Ovary (tissue), 9 donors: ENCODE measurements around the gene DNAJC7. TPM values are rescaled to one million over a fixed set of nuclear protein-coding genes. Genes with fewer than 3 reads are reported as not detected.

Source experiments
- DNase-seq, 5 donors: peaks; one replicate each; pipeline ENCODE4 v3.0.0-alpha.2; 2019 to 2020
- H3K27ac ChIP-seq, 2 donors: fragments of 200-600 bp; one replicate each; pipeline versions ENCODE4 v1.5.1 to v1.8.0; 2019 to 2022
- H3K27me3 ChIP-seq: fragments of 200-600 bp; one replicate; pipeline ENCODE4 v1.8.0; 2022
- H3K36me3 ChIP-seq: fragments of 200-600 bp; sonication (generic); one replicate; pipeline ENCODE4 v1.5.1; 2019
- H3K4me1 ChIP-seq: one replicate; pipeline ENCODE4 v1.8.1; 2013; ENCODE audit warnings: mild to moderate bottlenecking, moderate library complexity; ENCODE audit not compliant: insufficient read depth
- H3K4me3 ChIP-seq: fragments of 200-600 bp; sonication (generic); one replicate; pipeline ENCODE4 v1.5.1; 2017
- H3K9me3 ChIP-seq, 2 donors: fragments of 200-600 bp in 1 of 2; sonication (generic) in 1 of 2; one replicate each; pipeline versions ENCODE4 v1.5.1 to v1.8.1; 2013 to 2019; ENCODE audit warnings: mild to moderate bottlenecking in 1 of 2, moderate library complexity in 1 of 2
- CTCF ChIP-seq, 3 donors: fragments of 450-650 bp in 2 of 3; fragments of 200-600 bp in 1 of 3; IDR thresholded peaks; one replicate each; pipeline versions ENCODE4 v1.5.1 to v1.8.0; 2016 to 2022; ENCODE audit warnings: antibody characterized with exemption in 3 of 3, mild to moderate bottlenecking in 1 of 3
- EP300 ChIP-seq: sonication (generic); formaldehyde crosslinking; IDR thresholded peaks from one replicate; pipeline ENCODE4 v1.6.1; 2017; ENCODE audit warnings: antibody characterized with exemption
- POLR2A ChIP-seq: fragments of 450-650 bp; IDR thresholded peaks from one replicate; pipeline ENCODE4 v1.6.1; 2017; ENCODE audit warnings: antibody characterized with exemption, mild to moderate bottlenecking, moderate library complexity
- WGBS, 3 donors: extraction: QIAGEN DNeasy Blood & Tissue Kit in 1 of 3; methylation state at CpG; one replicate each; pipeline versions ENCODE4 v1.1.5 to v1.1.7; 2013 to 2017; 5-methylcytosine and 5-hydroxymethylcytosine counted together
- intact Hi-C, 4 donors: fragments of 100-400 bp; cut with DNase I; formaldehyde crosslinking; loops; one replicate each; pipeline versions ENCODE4 v1.11.0 to v1.15.1; 2022 to 2023
- polyA plus RNA-seq, 2 donors: library from polyadenylated mRNA; stranded (reverse); fragments of 200-250 nt in 1 of 2; fragments of 350-450 nt in 1 of 2; fragmentation: Illumina TruSeq in 1 of 2; extraction: RNeasy Lipid Tissue Mini Kit (QIAGEN cat#74804) in 1 of 2; gene quantifications; one replicate each; pipeline ENCODE4 v1.2.3, GENCODE V29; 2013 to 2014
- total RNA-seq, 7 donors: library from RNA; depleted of rRNA in 2 of 7; stranded (reverse); fragments of >200 nt in 2 of 7; fragmentation: NEBNext Ultra II Directional in 3 of 7; extraction: Animal tissue kit (Norgen Biotek cat#: 25700) in 3 of 7; gene quantifications; one replicate each; pipeline versions ENCODE4 v1.1.0 to v1.2.4, GENCODE V29; 2016 to 2023
- donor health status: DM: no; HTN: no; CAD: no; lungs with moderate emphysema.
- donor health status: DM: no; HTN: no; CAD: no.
- donor health status: Bipolar disorder and iron deficiency.
- donor health status: DM: yes; HTN: yes; CAD: no.
- donor health status: DM: no; HTN: no; CAD: no.
- donor health status: DM: yes; HTN: yes; CAD: no.

The DNAJC7 gene
- total and polyA plus RNA-seq, 9 donors: 37.7 to 102 (median 70.1) TPM

GRCh38 chr17:41939693-41940090 lies 77.5 kb downstream of the DNAJC7 start:
- TF ChIP-seq POLR2A: no peak
- no peak for TF ChIP-seq EP300
- TF ChIP-seq CTCF (IDR thresholded peaks at IDR 0.05): no peak
- Histone ChIP-seq H3K9me3 (no peaks in the 10 kb centered on the region), H3K27me3 (no peaks in the 10 kb centered on the region), H3K36me3 (no peaks in the 10 kb centered on the region), H3K27ac (no peak overlapping the region), H3K4me3 (no peak overlapping the region), H3K4me1 (no peaks in the 10 kb centered on the region)
- DNase-seq: no peak
- WGBS, 3 donors: 78 to 95% (median 84%) methylated on average over 6 of the region's 6 CpGs
- intact Hi-C loops: no loop called here

- H3K27ac ChIP-seq: no peak overlapping the region
- no peaks in the 10 kb centered on the region for H3K27me3 ChIP-seq
- no peaks in the 10 kb centered on the region for H3K36me3 ChIP-seq
- no peak overlapping the region for H3K4me3 ChIP-seq
- intact Hi-C loops: no loop called here
- no peaks in the 10 kb centered on the region for H3K4me1 ChIP-seq
- H3K9me3 ChIP-seq: no peaks in the 10 kb centered on the region
- DNase-seq: no peak
- TF ChIP-seq EP300 (no peak), CTCF (IDR thresholded peaks at IDR 0.05) (no peak), POLR2A (no peak)
- 77 to 83% (median 82%) methylated on average over 4 of the region's 4 CpGs for WGBS, 3 donors
These were observed 78.1 kb downstream of the DNAJC7 start for GRCh38 chr17:41939044-41939692.

- Histone ChIP-seq H3K27me3 (no peaks in the 10 kb centered on the region), H3K4me3 (no peak overlapping the region), H3K27ac (no peak overlapping the region), H3K9me3 (no peaks in the 10 kb centered on the region), H3K4me1 (no peaks in the 10 kb centered on the region), H3K36me3 (no peaks in the 10 kb centered on the region)
- TF ChIP-seq CTCF (IDR thresholded peaks at IDR 0.05) (no peak), EP300 (no peak), POLR2A (no peak)
- intact Hi-C loops: no loop called here
- DNase-seq: no peak
- 89 to 91% (median 90%) methylated on average over 19 of the region's 19 CpGs for WGBS, 3 donors
These were observed 79.0 kb downstream of the DNAJC7 start for GRCh38 chr17:41937970-41938954.

- intact Hi-C loops: no loop called here
- no peaks in the 10 kb centered on the region for H3K9me3 ChIP-seq
- DNase-seq: no peak
- 95 to 98% (median 95%) methylated on average over 6 of the region's 6 CpGs for WGBS, 3 donors
- H3K27ac ChIP-seq: no peak overlapping the region
- TF ChIP-seq POLR2A (no peak), CTCF (IDR thresholded peaks at IDR 0.05) (no peak), EP300 (no peak)
- H3K4me3 ChIP-seq: no peak overlapping the region
- H3K36me3 ChIP-seq: no peaks in the 10 kb centered on the region
- H3K27me3 ChIP-seq: no peaks in the 10 kb centered on the region
- H3K4me1 ChIP-seq: peaks cover 2% of the 10 kb centered on the region
These were observed 81.6 kb downstream of the DNAJC7 start for GRCh38 chr17:41935641-41936040.
